ENCODE measurements around the gene BRD2. TPM values are rescaled to one million over a fixed set of nuclear protein-coding genes. Genes with fewer than 3 reads are reported as not detected.

BRD2 gene
- total RNA-seq, 2 experiments from 2014 or later = 219 to 235 TPM

GRCh38 chr6:33024521-33024920, 56.1 kb downstream of the BRD2 start:
- DNase-seq = no peak
- Mint-ChIP-seq H3K36me3 (ENCODE audit: low read depth) (no peaks in the 10 kb centered on the region), H3K4me3 (no peak overlapping the region), H3K4me1 (ENCODE audit: low read depth) (peaks cover 14% of the 10 kb centered on the region), H3K27me3 (no peaks in the 10 kb centered on the region), H3K9me3 (no peaks in the 10 kb centered on the region), H3K27ac (no peak overlapping the region)
- no peak for TF ChIP-seq CTCF (IDR thresholded peaks at IDR 0.05)
- ChIA-PET CTCF (interaction anchor here (1.2 kb wide), 1 partner anchor 91 kb away, joined by 3 read pairs; no protein-coding TSS in a partner anchor), POLR2A (no interaction called here)
- intact Hi-C loops (cut with micrococcal nuclease) = no loop called here
- no peak for ATAC-seq

GRCh38 chr6:33028220-33028849, 59.9 kb downstream of the BRD2 start:
- TF ChIP-seq CTCF (IDR thresholded peaks at IDR 0.05) = no peak

GRCh38 chr6:33029328-33030184, 61.2 kb downstream of the BRD2 start:
- no peak for TF ChIP-seq CTCF (IDR thresholded peaks at IDR 0.05)
- Mint-ChIP-seq H3K4me1 (ENCODE audit: low read depth) (peaks cover 13% of the 10 kb centered on the region), H3K4me3 (no peak overlapping the region), H3K27me3 (peaks cover 9% of the 10 kb centered on the region), H3K36me3 (ENCODE audit: low read depth) (no peaks in the 10 kb centered on the region), H3K27ac (peak overlapping the region; percentile 16), H3K9me3 (peaks cover 2% of the 10 kb centered on the region)
- intact Hi-C loops (cut with micrococcal nuclease) = no loop called here
- POLR2A ChIA-PET = interaction anchor here (0.9 to 1.4 kb wide), 2 partner anchors 29 to 184 kb away, joined by 3 read pairs; no protein-coding TSS in a partner anchor
- CTCF ChIA-PET = interaction anchor here (0.8 to 2.2 kb wide), 5 partner anchors 13 to 161 kb away, joined by 3 to 6 read pairs (median 4); no protein-coding TSS in a partner anchor
- peak; percentile 85 for ATAC-seq
- DNase-seq = peak; percentile 40

More at GRCh38 chr6:33028220-33028849, 59.9 kb downstream of the BRD2 start:
- intact Hi-C loops (cut with micrococcal nuclease) = no loop called here
- peaks cover 13% of the 10 kb centered on the region for H3K4me1 Mint-ChIP-seq (ENCODE audit: low read depth)
- H3K9me3 Mint-ChIP-seq = no peaks in the 10 kb centered on the region
- no peak for DNase-seq
- ChIA-PET CTCF (interaction anchor here (1.1 to 2.2 kb wide), 3 partner anchors 14 to 94 kb away, joined by 3 to 6 read pairs (median 4); no protein-coding TSS in a partner anchor), POLR2A (no interaction called here)
- no peaks in the 10 kb centered on the region for H3K36me3 Mint-ChIP-seq (ENCODE audit: low read depth)
- no peak overlapping the region for H3K27ac Mint-ChIP-seq
- no peak for ATAC-seq
- H3K4me3 Mint-ChIP-seq = no peak overlapping the region
- H3K27me3 Mint-ChIP-seq = peaks cover 4% of the 10 kb centered on the region

GRCh38 chr6:33030245-33030644, 61.9 kb downstream of the BRD2 start:
- peaks cover 10% of the 10 kb centered on the region for H3K27me3 Mint-ChIP-seq
- no peaks in the 10 kb centered on the region for H3K36me3 Mint-ChIP-seq (ENCODE audit: low read depth)
- ATAC-seq (no peak), DNase-seq (no peak)
- no peak for TF ChIP-seq CTCF (IDR thresholded peaks at IDR 0.05)
- H3K9me3 Mint-ChIP-seq = peaks cover 8% of the 10 kb centered on the region
- ChIA-PET CTCF (interaction anchor here (2.2 kb wide), 1 partner anchor 46 kb away, joined by 6 read pairs; no protein-coding TSS in a partner anchor), POLR2A (interaction anchor here (1.4 kb wide), 1 partner anchor 29 kb away, joined by 3 read pairs; no protein-coding TSS in a partner anchor)
- no peak overlapping the region for H3K27ac Mint-ChIP-seq
- H3K4me3 Mint-ChIP-seq = no peak overlapping the region
- H3K4me1 Mint-ChIP-seq (ENCODE audit: low read depth) = peaks cover 13% of the 10 kb centered on the region
- intact Hi-C loops (cut with micrococcal nuclease) = no loop called here

Other genes with a start within 250 kb of the BRD2 start
- under 1 TPM in 1 of 2 experiments, not detected in 1; 0.18 TPM for gene HLA-DQA2, start 227.2 kb upstream of the BRD2 start, total RNA-seq
- under 1 TPM in 1 of 2 experiments, not detected in 1; 0.60 TPM for gene HLA-DQB2, start 205.1 kb upstream of the BRD2 start, total RNA-seq
- gene HLA-DOB, start 151.6 kb upstream of the BRD2 start, total RNA-seq = 10 to 100 TPM; 10.2 to 11.6 TPM
- gene TAP2, start 129.9 kb upstream of the BRD2 start, total RNA-seq = 100 to 1,000 TPM; 110 to 113 TPM
- gene PSMB8, start 124.5 kb upstream of the BRD2 start, total RNA-seq = 100 to 1,000 TPM; 370 to 371 TPM
- gene TAP1, start 114.9 kb upstream of the BRD2 start, total RNA-seq = 100 to 1,000 TPM; 210 to 211 TPM
- gene PSMB9, start 114.4 kb upstream of the BRD2 start, total RNA-seq = 100 to 1,000 TPM; 219 to 229 TPM
- 1 to 10 TPM; 3.5 to 3.6 TPM for gene HLA-DMB, start 27.6 kb upstream of the BRD2 start, total RNA-seq
- gene HLA-DMA, start 15.5 kb upstream of the BRD2 start, total RNA-seq = 10 to 100 TPM; 16.2 TPM
- 1 to 10 TPM; 6.4 to 8.1 TPM for gene HLA-DOA, start 41.0 kb downstream of the BRD2 start, total RNA-seq
- 10 to 100 TPM; 27.6 to 27.9 TPM for gene HLA-DPA1, start 105.1 kb downstream of the BRD2 start, total RNA-seq
- 10 to 100 TPM; 12.3 to 14.8 TPM for gene HLA-DPB1, start 107.4 kb downstream of the BRD2 start, total RNA-seq
- 1 to 10 TPM; 1.3 to 1.4 TPM for gene COL11A2, start 223.9 kb downstream of the BRD2 start, total RNA-seq
- gene RXRB, start 232.1 kb downstream of the BRD2 start, total RNA-seq = 10 to 100 TPM; 41.2 to 41.9 TPM
- gene SLC39A7, start 232.3 kb downstream of the BRD2 start, total RNA-seq = 10 to 100 TPM; 43.1 to 43.3 TPM
- 10 to 100 TPM; 40.6 to 42.0 TPM for gene HSD17B8, start 236.1 kb downstream of the BRD2 start, total RNA-seq
- gene RING1, start 239.9 kb downstream of the BRD2 start, total RNA-seq = 10 to 100 TPM; 26.8 to 27.5 TPM